GM23338 (cell line): ENCODE data around the gene LITAF. TPM values are rescaled to one million over a fixed set of nuclear protein-coding genes. Genes with fewer than 3 reads are reported as not detected.

Source experiments
- CREB1 ChIP-seq: fragments of 250-450 bp; sonication (Bioruptor Pico); IDR thresholded peaks from 2 replicates; pipeline ENCODE4 v1.5.0; 2020; ENCODE audit warnings: low read depth, mild to moderate bottlenecking, moderate library complexity
- EZH2 ChIP-seq: fragments of 200-600 bp; sonication (generic); IDR thresholded peaks from one replicate; pipeline ENCODE4 v1.8.0; 2017; ENCODE audit warnings: antibody characterized with exemption, mild to moderate bottlenecking, low read depth; ENCODE audit not compliant: unreplicated experiment
- JUNB ChIP-seq: IDR thresholded peaks from one replicate; pipeline ENCODE4 v1.6.1; 2016; ENCODE audit warnings: antibody characterized with exemption; ENCODE audit not compliant: unreplicated experiment
- NANOG ChIP-seq: IDR thresholded peaks from 2 replicates; pipeline ENCODE4 v1.6.1; 2016; ENCODE audit warnings: antibody characterized with exemption, borderline replicate concordance
- STAT1 ChIP-seq: IDR thresholded peaks from one replicate; pipeline ENCODE4 v1.6.1; 2016; ENCODE audit warnings: antibody characterized with exemption; ENCODE audit not compliant: unreplicated experiment
- polyA plus RNA-seq: library from polyadenylated mRNA; unstranded; fragments of >200 nt; fragmentation: Nextera tagmentation; extraction: Ambion mirVana; gene quantifications from 2 replicates; pipeline ENCODE4 v1.2.1, GENCODE V29; 2016
- total RNA-seq: library from RNA; depleted of rRNA; stranded (reverse); fragments of >200 nt; shearing (Covaris generic); gene quantifications from 2 replicates; pipeline ENCODE4 v1.2.3, GENCODE V29; 2014
- TF ChIP-seq, protein P1 (sequence below): fragments of 250-450 bp; sonication (Bioruptor Pico); IDR thresholded peaks from 2 replicates; pipeline ENCODE4 v1.5.0; 2020; ENCODE audit warnings: mild to moderate bottlenecking, moderate library complexity
- TF ChIP-seq, protein P2 (sequence below): IDR thresholded peaks from one replicate; pipeline ENCODE4 v1.6.1; 2018; ENCODE audit warnings: antibody characterized with exemption; ENCODE audit not compliant: unreplicated experiment
- TF ChIP-seq, protein P3 (sequence below), 2 experiments: fragments of 200-600 bp in 1 of 2; sonication (generic) in 1 of 2; conservative IDR thresholded peaks; 2 replicates each; pipeline versions ENCODE4 v1.5.1 to v1.6.1; 2016 to 2017; ENCODE audit warnings: antibody characterized with exemption in 2 of 2, low read depth in 2 of 2, mild to moderate bottlenecking in 2 of 2, moderate library complexity in 1 of 2

LITAF gene
- total and polyA plus RNA-seq, 2 experiments from 2014 or later: 131 to 158 TPM

DNA sequence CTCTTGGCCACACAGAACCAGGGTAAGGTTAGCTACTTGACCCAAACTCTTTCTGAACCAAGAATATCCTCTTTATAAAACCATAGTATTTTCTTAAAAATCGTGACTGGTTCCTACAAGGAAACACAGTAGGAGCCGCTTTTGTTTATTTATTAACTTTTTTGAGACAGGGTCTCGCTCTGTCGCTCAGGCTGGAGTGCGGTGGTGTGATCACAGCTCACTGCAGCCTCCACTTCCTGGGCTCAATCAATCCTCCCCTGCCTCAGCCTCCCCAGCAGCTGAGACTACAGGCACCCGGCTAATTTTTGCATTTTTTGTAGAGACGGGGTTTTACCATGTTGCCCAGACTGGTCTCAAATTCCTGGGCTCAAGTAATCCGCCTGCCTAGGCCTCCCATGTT is 14.7 kb upstream of the LITAF start (continued):
- TF ChIP-seq, protein P1, sequence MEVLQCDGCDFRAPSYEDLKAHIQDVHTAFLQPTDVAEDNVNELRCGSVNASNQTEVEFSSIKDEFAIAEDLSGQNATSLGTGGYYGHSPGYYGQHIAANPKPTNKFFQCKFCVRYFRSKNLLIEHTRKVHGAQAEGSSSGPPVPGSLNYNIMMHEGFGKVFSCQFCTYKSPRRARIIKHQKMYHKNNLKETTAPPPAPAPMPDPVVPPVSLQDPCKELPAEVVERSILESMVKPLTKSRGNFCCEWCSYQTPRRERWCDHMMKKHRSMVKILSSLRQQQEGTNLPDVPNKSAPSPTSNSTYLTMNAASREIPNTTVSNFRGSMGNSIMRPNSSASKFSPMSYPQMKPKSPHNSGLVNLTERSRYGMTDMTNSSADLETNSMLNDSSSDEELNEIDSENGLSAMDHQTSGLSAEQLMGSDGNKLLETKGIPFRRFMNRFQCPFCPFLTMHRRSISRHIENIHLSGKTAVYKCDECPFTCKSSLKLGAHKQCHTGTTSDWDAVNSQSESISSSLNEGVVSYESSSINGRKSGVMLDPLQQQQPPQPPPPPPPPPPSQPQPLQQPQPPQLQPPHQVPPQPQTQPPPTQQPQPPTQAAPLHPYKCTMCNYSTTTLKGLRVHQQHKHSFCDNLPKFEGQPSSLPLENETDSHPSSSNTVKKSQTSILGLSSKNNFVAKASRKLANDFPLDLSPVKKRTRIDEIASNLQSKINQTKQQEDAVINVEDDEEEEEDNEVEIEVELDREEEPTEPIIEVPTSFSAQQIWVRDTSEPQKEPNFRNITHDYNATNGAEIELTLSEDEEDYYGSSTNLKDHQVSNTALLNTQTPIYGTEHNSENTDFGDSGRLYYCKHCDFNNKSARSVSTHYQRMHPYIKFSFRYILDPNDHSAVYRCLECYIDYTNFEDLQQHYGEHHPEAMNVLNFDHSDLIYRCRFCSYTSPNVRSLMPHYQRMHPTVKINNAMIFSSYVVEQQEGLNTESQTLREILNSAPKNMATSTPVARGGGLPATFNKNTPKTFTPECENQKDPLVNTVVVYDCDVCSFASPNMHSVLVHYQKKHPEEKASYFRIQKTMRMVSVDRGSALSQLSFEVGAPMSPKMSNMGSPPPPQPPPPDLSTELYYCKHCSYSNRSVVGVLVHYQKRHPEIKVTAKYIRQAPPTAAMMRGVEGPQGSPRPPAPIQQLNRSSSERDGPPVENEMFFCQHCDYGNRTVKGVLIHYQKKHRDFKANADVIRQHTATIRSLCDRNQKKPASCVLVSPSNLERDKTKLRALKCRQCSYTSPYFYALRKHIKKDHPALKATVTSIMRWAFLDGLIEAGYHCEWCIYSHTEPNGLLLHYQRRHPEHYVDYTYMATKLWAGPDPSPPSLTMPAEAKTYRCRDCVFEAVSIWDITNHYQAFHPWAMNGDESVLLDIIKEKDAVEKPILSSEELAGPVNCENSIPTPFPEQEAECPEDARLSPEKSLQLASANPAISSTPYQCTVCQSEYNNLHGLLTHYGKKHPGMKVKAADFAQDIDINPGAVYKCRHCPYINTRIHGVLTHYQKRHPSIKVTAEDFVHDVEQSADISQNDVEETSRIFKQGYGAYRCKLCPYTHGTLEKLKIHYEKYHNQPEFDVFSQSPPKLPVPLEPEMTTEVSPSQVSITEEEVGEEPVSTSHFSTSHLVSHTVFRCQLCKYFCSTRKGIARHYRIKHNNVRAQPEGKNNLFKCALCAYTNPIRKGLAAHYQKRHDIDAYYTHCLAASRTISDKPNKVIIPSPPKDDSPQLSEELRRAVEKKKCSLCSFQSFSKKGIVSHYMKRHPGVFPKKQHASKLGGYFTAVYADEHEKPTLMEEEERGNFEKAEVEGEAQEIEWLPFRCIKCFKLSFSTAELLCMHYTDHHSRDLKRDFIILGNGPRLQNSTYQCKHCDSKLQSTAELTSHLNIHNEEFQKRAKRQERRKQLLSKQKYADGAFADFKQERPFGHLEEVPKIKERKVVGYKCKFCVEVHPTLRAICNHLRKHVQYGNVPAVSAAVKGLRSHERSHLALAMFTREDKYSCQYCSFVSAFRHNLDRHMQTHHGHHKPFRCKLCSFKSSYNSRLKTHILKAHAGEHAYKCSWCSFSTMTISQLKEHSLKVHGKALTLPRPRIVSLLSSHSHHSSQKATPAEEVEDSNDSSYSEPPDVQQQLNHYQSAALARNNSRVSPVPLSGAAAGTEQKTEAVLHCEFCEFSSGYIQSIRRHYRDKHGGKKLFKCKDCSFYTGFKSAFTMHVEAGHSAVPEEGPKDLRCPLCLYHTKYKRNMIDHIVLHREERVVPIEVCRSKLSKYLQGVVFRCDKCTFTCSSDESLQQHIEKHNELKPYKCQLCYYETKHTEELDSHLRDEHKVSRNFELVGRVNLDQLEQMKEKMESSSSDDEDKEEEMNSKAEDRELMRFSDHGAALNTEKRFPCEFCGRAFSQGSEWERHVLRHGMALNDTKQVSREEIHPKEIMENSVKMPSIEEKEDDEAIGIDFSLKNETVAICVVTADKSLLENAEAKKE (CRISPR knock-in tag): no peak
- TF ChIP-seq JUNB: no peak
- TF ChIP-seq CREB1 (CRISPR knock-in tag): no peak
- TF ChIP-seq NANOG: no peak
- TF ChIP-seq STAT1: no peak
- TF ChIP-seq EZH2: no peak
- TF ChIP-seq, protein P2, sequence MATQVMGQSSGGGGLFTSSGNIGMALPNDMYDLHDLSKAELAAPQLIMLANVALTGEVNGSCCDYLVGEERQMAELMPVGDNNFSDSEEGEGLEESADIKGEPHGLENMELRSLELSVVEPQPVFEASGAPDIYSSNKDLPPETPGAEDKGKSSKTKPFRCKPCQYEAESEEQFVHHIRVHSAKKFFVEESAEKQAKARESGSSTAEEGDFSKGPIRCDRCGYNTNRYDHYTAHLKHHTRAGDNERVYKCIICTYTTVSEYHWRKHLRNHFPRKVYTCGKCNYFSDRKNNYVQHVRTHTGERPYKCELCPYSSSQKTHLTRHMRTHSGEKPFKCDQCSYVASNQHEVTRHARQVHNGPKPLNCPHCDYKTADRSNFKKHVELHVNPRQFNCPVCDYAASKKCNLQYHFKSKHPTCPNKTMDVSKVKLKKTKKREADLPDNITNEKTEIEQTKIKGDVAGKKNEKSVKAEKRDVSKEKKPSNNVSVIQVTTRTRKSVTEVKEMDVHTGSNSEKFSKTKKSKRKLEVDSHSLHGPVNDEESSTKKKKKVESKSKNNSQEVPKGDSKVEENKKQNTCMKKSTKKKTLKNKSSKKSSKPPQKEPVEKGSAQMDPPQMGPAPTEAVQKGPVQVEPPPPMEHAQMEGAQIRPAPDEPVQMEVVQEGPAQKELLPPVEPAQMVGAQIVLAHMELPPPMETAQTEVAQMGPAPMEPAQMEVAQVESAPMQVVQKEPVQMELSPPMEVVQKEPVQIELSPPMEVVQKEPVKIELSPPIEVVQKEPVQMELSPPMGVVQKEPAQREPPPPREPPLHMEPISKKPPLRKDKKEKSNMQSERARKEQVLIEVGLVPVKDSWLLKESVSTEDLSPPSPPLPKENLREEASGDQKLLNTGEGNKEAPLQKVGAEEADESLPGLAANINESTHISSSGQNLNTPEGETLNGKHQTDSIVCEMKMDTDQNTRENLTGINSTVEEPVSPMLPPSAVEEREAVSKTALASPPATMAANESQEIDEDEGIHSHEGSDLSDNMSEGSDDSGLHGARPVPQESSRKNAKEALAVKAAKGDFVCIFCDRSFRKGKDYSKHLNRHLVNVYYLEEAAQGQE: no peak
- TF ChIP-seq, protein P3, sequence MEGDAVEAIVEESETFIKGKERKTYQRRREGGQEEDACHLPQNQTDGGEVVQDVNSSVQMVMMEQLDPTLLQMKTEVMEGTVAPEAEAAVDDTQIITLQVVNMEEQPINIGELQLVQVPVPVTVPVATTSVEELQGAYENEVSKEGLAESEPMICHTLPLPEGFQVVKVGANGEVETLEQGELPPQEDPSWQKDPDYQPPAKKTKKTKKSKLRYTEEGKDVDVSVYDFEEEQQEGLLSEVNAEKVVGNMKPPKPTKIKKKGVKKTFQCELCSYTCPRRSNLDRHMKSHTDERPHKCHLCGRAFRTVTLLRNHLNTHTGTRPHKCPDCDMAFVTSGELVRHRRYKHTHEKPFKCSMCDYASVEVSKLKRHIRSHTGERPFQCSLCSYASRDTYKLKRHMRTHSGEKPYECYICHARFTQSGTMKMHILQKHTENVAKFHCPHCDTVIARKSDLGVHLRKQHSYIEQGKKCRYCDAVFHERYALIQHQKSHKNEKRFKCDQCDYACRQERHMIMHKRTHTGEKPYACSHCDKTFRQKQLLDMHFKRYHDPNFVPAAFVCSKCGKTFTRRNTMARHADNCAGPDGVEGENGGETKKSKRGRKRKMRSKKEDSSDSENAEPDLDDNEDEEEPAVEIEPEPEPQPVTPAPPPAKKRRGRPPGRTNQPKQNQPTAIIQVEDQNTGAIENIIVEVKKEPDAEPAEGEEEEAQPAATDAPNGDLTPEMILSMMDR (conservative IDR thresholded peaks at IDR 0.05; ENCODE audit: low read depth in 2 of 2): no peak
